Neuronal stem cell (in vitro differentiated cells): ENCODE data around the gene NPNT.

Experiments used
- DNase-seq: peaks from one replicate; pipeline ENCODE4 v3.0.0-alpha.2; 2013; ENCODE audit warnings: low spot score
- H2AFZ ChIP-seq: one replicate; pipeline ENCODE4 v1.6.1; 2013; ENCODE audit warnings: mild to moderate bottlenecking, low read length, inconsistent platforms
- H2AK5ac ChIP-seq: 2 replicates; pipeline ENCODE4 v1.6.1; 2013; ENCODE audit warnings: low read depth, mild to moderate bottlenecking, inconsistent platforms, low read length, moderate library complexity, mixed read lengths
- H2BK120ac ChIP-seq: 2 replicates; pipeline ENCODE4 v1.6.1; 2013; ENCODE audit warnings: low read depth, mild to moderate bottlenecking, inconsistent platforms, low read length, moderate library complexity, mixed read lengths
- H2BK12ac ChIP-seq: one replicate; pipeline ENCODE4 v1.6.1; 2013; ENCODE audit warnings: low read length, inconsistent platforms
- H2BK15ac ChIP-seq: 2 replicates; pipeline ENCODE4 v1.6.1; 2013; ENCODE audit warnings: mild to moderate bottlenecking, low read length, inconsistent platforms, mixed read lengths
- H2BK5ac ChIP-seq: one replicate; pipeline ENCODE4 v1.6.1; 2013; ENCODE audit warnings: inconsistent platforms, mild to moderate bottlenecking, low read length, moderate library complexity
- H3K14ac ChIP-seq: one replicate; pipeline ENCODE4 v1.6.1; 2013; ENCODE audit warnings: low read length, inconsistent platforms
- H3K18ac ChIP-seq: 2 replicates; pipeline ENCODE4 v1.6.1; 2013; ENCODE audit warnings: low read length, inconsistent platforms
- H3K23ac ChIP-seq: 2 replicates; pipeline ENCODE4 v1.6.1; 2013; ENCODE audit warnings: low read depth, mild to moderate bottlenecking, mixed read lengths, low read length, inconsistent platforms; ENCODE audit not compliant: poor library complexity
- H3K27ac ChIP-seq: replicated peaks from 3 replicates; pipeline ENCODE4 v1.5.1; 2013; ENCODE audit warnings: low read length, inconsistent platforms
- H3K27me3 ChIP-seq, 3 experiments: 2 replicates each; pipeline ENCODE4 v1.6.1; 2013; ENCODE audit warnings: low read length in 3 of 3, mild to moderate bottlenecking in 2 of 3, inconsistent platforms in 1 of 3, low read depth in 1 of 3, mixed read lengths in 1 of 3, moderate library complexity in 1 of 3; ENCODE audit not compliant: control insufficient read depth in 3 of 3, insufficient read depth in 3 of 3
- H3K36me3 ChIP-seq, 2 donors: replicated peaks in 1 of 2; 2 replicates each; pipeline ENCODE4 v1.6.1; 2013; ENCODE audit warnings: low read length in 2 of 2; ENCODE audit not compliant: control insufficient read depth in 2 of 2, insufficient read depth in 2 of 2
- H3K4ac ChIP-seq: 2 replicates; pipeline ENCODE4 v1.6.1; 2013; ENCODE audit warnings: inconsistent platforms, mild to moderate bottlenecking, low read length, moderate library complexity
- H3K4me1 ChIP-seq, 2 donors: 1 replicate in 1 of 2; 2 replicates in 1 of 2; pipeline ENCODE4 v1.6.1; 2013; ENCODE audit warnings: low read length in 2 of 2, low read depth in 1 of 2; ENCODE audit not compliant: control insufficient read depth in 2 of 2, insufficient read depth in 1 of 2
- H3K4me2 ChIP-seq: one replicate; pipeline ENCODE4 v1.6.1; 2013; ENCODE audit warnings: mild to moderate bottlenecking, low read length, inconsistent platforms; ENCODE audit not compliant: insufficient read depth, poor library complexity, severe bottlenecking
- H3K4me3 ChIP-seq, 2 donors: 2 replicates each; pipeline ENCODE4 v1.5.1; 2013; ENCODE audit warnings: low read length in 2 of 2, mild to moderate bottlenecking in 2 of 2, inconsistent platforms in 1 of 2, moderate library complexity in 1 of 2
- H3K79me1 ChIP-seq: one replicate; pipeline ENCODE4 v1.6.1; 2013; ENCODE audit warnings: low read depth, mild to moderate bottlenecking, inconsistent platforms, low read length, moderate library complexity
- H3K9ac ChIP-seq: one replicate; pipeline ENCODE4 v1.6.1; 2013; ENCODE audit warnings: mild to moderate bottlenecking, low read depth, low read length, inconsistent platforms; ENCODE audit not compliant: poor library complexity
- H3K9me3 ChIP-seq, 2 donors: replicated peaks in 1 of 2; 2 replicates each; pipeline versions ENCODE3 to v1.6.1; 2013; ENCODE audit warnings: low read length in 2 of 2, mild to moderate bottlenecking in 2 of 2, inconsistent platforms in 1 of 2, low read depth in 1 of 2, mixed read lengths in 1 of 2, moderate library complexity in 1 of 2; ENCODE audit not compliant: control insufficient read depth in 2 of 2, insufficient read depth in 1 of 2
- H4K8ac ChIP-seq: one replicate; pipeline ENCODE4 v1.6.1; 2013; ENCODE audit warnings: low read depth, mild to moderate bottlenecking, inconsistent platforms, low read length, moderate library complexity
- H4K91ac ChIP-seq: one replicate; pipeline ENCODE4 v1.6.1; 2013; ENCODE audit warnings: low read length, low read depth, mild to moderate bottlenecking, inconsistent platforms; ENCODE audit not compliant: poor library complexity
- WGBS, 2 donors: extraction: QIAGEN DNeasy Blood & Tissue Kit; methylation state at CpG; one replicate each; pipeline ENCODE4 v1.1.7; 2013; ENCODE audit warnings: missing lambda C conversion rate in 2 of 2, mixed read lengths in 1 of 2; ENCODE audit not compliant: insufficient read length in 2 of 2, insufficient replicate concordance in 1 of 2; ENCODE audit errors: extremely low coverage in 2 of 2; 5-methylcytosine and 5-hydroxymethylcytosine counted together

Gene NPNT

DNA sequence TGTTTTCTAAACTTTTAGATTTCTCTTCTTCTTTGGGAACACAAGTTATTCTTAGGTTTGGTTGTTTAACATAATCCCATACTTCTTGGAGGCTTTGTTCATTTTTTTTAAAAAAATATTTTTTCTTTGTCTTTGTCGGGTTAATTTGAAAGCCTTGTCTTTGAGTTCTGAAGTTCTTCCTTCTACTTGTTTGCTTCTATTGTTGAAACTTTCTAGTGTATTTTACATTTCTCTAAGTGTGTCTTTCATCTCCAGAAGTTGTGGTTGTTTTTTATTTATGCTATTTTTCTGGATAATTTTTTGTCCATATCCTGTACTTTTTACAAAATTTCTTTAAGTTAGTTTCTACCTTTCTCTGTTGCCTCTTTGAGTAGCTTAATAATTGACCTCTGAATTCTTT is 116.1 kb downstream of the NPNT start:
- no CpG with 5 or more reads among the region's 1 CpG for WGBS, 2 donors

DNA sequence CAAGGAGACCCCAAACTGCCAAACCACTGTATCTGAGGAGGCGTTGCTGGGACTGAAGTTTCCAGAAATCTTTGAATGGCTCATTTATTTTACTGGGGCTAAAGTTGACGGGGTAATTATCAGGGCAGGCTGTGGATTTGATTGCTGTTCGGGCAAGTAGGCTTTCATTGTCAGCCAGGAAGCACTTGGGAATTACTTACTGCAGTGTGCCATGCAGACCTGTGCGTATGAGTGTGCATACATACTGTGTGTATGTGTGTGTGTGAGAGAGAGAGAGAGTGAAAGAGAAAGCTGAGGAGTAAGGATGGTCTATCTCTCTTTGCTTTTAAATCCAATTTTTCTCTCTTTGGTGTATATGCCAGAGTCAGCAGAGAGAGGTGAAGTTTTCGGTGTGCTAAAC is 122.7 kb downstream of the NPNT start:
- H2BK15ac ChIP-seq = no peak overlapping the region

More for the DNA sequence above, 116.1 kb downstream of the NPNT start:
- Histone ChIP-seq H3K9me3 (peaks cover 0 to 3% of the 10 kb centered on the region in 2 donors), H3K9ac (no peak overlapping the region), H2BK12ac (no peak overlapping the region), H3K79me1 (no peaks in the 10 kb centered on the region), H3K4me2 (no peak overlapping the region), H3K36me3 (no peaks in the 10 kb centered on the region), H2BK5ac (no peak overlapping the region), H2AK5ac (no peak overlapping the region), H4K91ac (no peak overlapping the region), H3K27me3 (no peaks in the 10 kb centered on the region), H3K27ac (no peak overlapping the region), H3K14ac (no peak overlapping the region), H2BK15ac (no peak overlapping the region), H4K8ac (no peak overlapping the region), H3K4me1 (no peaks in the 10 kb centered on the region), H2AFZ (no peak overlapping the region), H3K4me3 (no peak overlapping the region), H2BK120ac (no peak overlapping the region), H3K4ac (no peak overlapping the region), H3K18ac (no peak overlapping the region), H3K23ac (no peak overlapping the region)
- DNase-seq = no peak

DNA sequence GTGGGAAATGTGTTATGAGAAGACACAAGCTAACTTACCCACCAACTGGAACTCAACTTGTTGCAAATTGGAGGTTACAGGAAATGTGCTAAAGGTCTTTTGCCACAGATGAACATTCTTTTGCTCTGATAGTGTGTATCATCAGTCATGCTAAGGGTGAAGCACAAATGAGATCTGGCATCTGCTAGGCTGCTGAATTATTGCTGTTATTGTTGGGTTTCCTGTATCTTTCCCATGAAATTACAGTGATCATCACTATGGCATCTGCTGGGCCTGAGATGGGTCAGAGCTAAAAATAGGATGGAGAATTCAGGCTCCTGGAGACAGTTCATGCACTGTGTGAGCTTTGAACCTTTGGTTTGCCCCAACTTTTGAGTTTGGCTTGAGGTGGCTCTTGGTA is 124.5 kb downstream of the NPNT start:
- H4K8ac ChIP-seq = no peak overlapping the region
- H2AFZ ChIP-seq = no peak overlapping the region
- H3K4me3 ChIP-seq = no peak overlapping the region
- no peak overlapping the region for H3K23ac ChIP-seq
- H3K9ac ChIP-seq = no peak overlapping the region
- no peak overlapping the region for H2BK5ac ChIP-seq
- H2BK15ac ChIP-seq = no peak overlapping the region
- H3K4me1 ChIP-seq = no peaks in the 10 kb centered on the region
- H2BK120ac ChIP-seq = no peak overlapping the region
- no peak overlapping the region for H3K14ac ChIP-seq
- no peaks in the 10 kb centered on the region for H3K36me3 ChIP-seq
- H2BK12ac ChIP-seq = no peak overlapping the region
- H2AK5ac ChIP-seq = no peak overlapping the region
- no peak overlapping the region for H4K91ac ChIP-seq
- H3K9me3 ChIP-seq = peaks cover 0 to 2% of the 10 kb centered on the region in 2 donors
- no peak overlapping the region for H3K27ac ChIP-seq
- no peaks in the 10 kb centered on the region for H3K27me3 ChIP-seq
- H3K79me1 ChIP-seq = no peaks in the 10 kb centered on the region
- no peak overlapping the region for H3K4me2 ChIP-seq
- no peak overlapping the region for H3K18ac ChIP-seq
- H3K4ac ChIP-seq = no peak overlapping the region
- DNase-seq = no peak

More for the DNA sequence above, 122.7 kb downstream of the NPNT start:
- WGBS, 2 donors = no CpG with 5 or more reads among the region's 5 CpGs
- H3K14ac ChIP-seq = no peak overlapping the region
- no peak overlapping the region for H3K27ac ChIP-seq
- no peak overlapping the region for H3K23ac ChIP-seq
- no peaks in the 10 kb centered on the region for H3K27me3 ChIP-seq
- H3K4me1 ChIP-seq = no peaks in the 10 kb centered on the region
- no peak overlapping the region for H2AFZ ChIP-seq
- no peak overlapping the region for H2AK5ac ChIP-seq
- H4K8ac ChIP-seq = no peak overlapping the region
- no peak overlapping the region for H2BK12ac ChIP-seq
- no peak for DNase-seq
- H2BK5ac ChIP-seq = no peak overlapping the region
- no peak overlapping the region for H3K4me3 ChIP-seq
- H3K9me3 ChIP-seq = peaks cover 0 to 2% of the 10 kb centered on the region in 2 donors
- no peaks in the 10 kb centered on the region for H3K79me1 ChIP-seq
- H3K4ac ChIP-seq = no peak overlapping the region
- no peak overlapping the region for H3K18ac ChIP-seq
- no peak overlapping the region for H2BK120ac ChIP-seq
- H3K4me2 ChIP-seq = no peak overlapping the region
- H3K36me3 ChIP-seq = no peaks in the 10 kb centered on the region
- H4K91ac ChIP-seq = no peak overlapping the region
- no peak overlapping the region for H3K9ac ChIP-seq
